Lower lobe of right lung (tissue), 2 donors: ENCODE results near the gene KRIT1. TPM values are rescaled to one million over a fixed set of nuclear protein-coding genes. Genes with fewer than 3 reads are reported as not detected.
"Not testable (repeated sequence)": the region's sequence is repeated elsewhere in the genome, so short reads cannot be mapped to it uniquely, and the experiment has no call there.

Experiments
- ATAC-seq, 2 donors: fragments of 200-7000 bp; cut with Tn5 transposase; one replicate each; pipeline ENCODE4 v1.9.1; 2020 to 2022; ENCODE audit warnings: mild to moderate bottlenecking in 2 of 2, moderate library complexity in 2 of 2
- DNase-seq: peaks from one replicate; pipeline ENCODE4 v3.0.0-alpha.2; 2020
- H3K27ac ChIP-seq: fragments of 200-600 bp; one replicate; pipeline ENCODE4 v1.8.0; 2022
- H3K27me3 ChIP-seq: fragments of 200-600 bp; one replicate; pipeline ENCODE4 v1.8.0; 2022; ENCODE audit warnings: low read depth
- H3K36me3 ChIP-seq: fragments of 200-600 bp; one replicate; pipeline ENCODE4 v1.8.0; 2022; ENCODE audit warnings: mild to moderate bottlenecking
- H3K4me1 ChIP-seq: fragments of 200-600 bp; one replicate; pipeline ENCODE4 v1.8.0; 2022
- H3K4me3 ChIP-seq: fragments of 200-600 bp; one replicate; pipeline ENCODE4 v1.8.0; 2022; ENCODE audit warnings: mild to moderate bottlenecking
- H3K9me3 ChIP-seq: fragments of 200-600 bp; one replicate; pipeline ENCODE4 v1.8.0; 2022
- intact Hi-C: fragments of 100-400 bp; cut with DNase I; formaldehyde crosslinking; loops from one replicate; pipeline ENCODE4 v1.11.0; 2022
- total RNA-seq: library from RNA; stranded (reverse); fragmentation: NEBNext Ultra II Directional; extraction: Animal tissue kit (Norgen Biotek cat#: 25700); gene quantifications from one replicate; pipeline ENCODE4 v1.2.1, GENCODE V29; 2021
- TF ChIP-seq, protein P1 (sequence below): fragments of 200-600 bp; IDR thresholded peaks from one replicate; pipeline ENCODE4 v1.8.0; 2022; ENCODE audit warnings: antibody characterized with exemption, mild to moderate bottlenecking
- donor health status: DM: no; HTN: yes; CAD: no; lungs with severe emphysema.

The KRIT1 gene
- total RNA-seq, 1 donor from 2014 or later: 49.0 TPM

DNA sequence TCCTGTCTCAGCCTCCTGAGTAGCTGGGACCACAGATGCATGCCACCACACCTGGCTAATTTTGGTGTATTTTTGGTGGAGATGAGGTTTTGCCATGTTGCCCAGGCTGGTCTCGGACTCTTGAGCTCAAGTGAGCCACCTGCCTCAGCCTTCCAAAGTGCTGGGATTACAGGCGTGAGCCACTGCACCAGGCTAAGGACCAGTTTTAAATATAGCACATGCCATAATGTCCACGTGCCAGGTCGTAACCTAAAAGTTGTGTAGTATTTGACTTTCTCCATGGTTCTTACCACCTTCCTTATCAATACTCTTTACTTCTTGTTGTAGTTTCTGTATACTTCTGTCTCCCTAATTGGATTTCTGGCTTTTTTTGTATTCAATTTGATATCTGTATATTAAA, 13.3 kb upstream of the KRIT1 start:
- H3K27ac ChIP-seq: no peak overlapping the region
- H3K9me3 ChIP-seq: no peaks in the 10 kb centered on the region
- no peak for DNase-seq
- H3K36me3 ChIP-seq: no peaks in the 10 kb centered on the region
- no peaks in the 10 kb centered on the region for H3K27me3 ChIP-seq
- H3K4me3 ChIP-seq: no peak overlapping the region
- intact Hi-C loops: no loop called here
- TF ChIP-seq, protein P1, sequence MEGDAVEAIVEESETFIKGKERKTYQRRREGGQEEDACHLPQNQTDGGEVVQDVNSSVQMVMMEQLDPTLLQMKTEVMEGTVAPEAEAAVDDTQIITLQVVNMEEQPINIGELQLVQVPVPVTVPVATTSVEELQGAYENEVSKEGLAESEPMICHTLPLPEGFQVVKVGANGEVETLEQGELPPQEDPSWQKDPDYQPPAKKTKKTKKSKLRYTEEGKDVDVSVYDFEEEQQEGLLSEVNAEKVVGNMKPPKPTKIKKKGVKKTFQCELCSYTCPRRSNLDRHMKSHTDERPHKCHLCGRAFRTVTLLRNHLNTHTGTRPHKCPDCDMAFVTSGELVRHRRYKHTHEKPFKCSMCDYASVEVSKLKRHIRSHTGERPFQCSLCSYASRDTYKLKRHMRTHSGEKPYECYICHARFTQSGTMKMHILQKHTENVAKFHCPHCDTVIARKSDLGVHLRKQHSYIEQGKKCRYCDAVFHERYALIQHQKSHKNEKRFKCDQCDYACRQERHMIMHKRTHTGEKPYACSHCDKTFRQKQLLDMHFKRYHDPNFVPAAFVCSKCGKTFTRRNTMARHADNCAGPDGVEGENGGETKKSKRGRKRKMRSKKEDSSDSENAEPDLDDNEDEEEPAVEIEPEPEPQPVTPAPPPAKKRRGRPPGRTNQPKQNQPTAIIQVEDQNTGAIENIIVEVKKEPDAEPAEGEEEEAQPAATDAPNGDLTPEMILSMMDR: no peak
- no peak for ATAC-seq
- no peaks in the 10 kb centered on the region for H3K4me1 ChIP-seq

DNA sequence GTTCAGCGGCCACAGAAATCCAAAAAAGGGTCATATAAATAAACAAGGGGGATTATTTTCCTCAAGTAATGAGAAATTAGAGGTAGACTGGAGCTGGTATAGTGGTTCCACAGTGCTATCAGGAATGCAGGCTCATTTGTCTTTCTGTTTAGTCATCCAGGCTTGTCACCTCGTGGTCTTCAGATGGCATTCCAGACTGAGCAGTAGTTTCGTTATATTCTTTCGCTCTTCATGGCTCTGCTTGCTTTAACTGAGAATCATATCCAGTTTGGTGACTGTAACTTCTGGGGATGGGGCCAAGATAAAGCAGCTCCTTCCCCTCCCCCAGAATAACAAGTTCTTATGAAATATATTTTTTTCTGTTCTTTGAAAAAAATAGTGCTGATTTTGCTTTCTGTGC, 9.6 kb upstream of the KRIT1 start:
- Histone ChIP-seq H3K27ac (no peak overlapping the region), H3K27me3 (no peaks in the 10 kb centered on the region), H3K4me1 (no peaks in the 10 kb centered on the region), H3K9me3 (no peaks in the 10 kb centered on the region), H3K4me3 (no peak overlapping the region), H3K36me3 (no peaks in the 10 kb centered on the region)
- TF ChIP-seq, protein P1: no peak
- ATAC-seq (no peak), DNase-seq (no peak)
- intact Hi-C loops: no loop called here

DNA sequence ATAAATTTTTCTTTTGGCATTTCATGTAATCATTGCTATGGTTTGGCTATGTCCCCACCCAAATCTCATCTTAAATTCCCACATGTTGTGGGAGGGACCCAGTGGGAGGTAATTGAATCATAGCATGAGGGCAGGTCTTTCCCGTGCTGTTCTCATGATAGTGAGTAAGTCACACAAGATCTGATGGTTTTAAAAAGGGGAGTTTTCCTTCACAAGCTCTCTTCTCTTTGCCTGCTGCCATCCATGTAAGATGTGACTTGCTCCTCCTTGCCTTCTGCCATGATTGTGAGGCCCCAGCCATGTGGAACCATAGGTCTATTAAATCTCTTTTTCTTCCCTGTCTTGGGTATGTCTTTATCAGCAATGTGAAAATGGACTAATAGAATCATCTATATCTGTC, 9.1 kb upstream of the KRIT1 start:
- ATAC-seq, H3K36me3 ChIP-seq, H3K4me3 ChIP-seq, H3K9me3 ChIP-seq, H3K27ac ChIP-seq, DNase-seq, H3K4me1 ChIP-seq, intact Hi-C loops, H3K27me3 ChIP-seq: not testable (repeated sequence)

DNA sequence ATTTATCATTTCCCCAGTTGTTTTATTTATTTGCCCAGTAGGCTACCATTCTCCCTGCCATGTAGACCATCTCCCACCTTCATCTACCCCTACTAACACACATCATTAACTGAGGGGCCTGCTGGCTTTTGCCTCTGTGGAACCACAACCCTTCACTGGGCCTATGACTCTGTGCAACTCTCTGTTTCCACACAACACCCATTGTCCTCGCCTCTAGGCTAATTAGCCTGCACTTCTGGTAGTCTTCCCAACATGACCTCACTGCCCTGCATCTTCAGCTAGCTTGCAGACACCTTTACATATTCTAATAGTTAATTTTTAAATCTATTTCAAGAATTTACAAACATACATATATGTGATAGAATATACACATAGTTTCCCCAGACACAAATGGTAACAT, 7.5 kb upstream of the KRIT1 start:
- ATAC-seq: no peak
- intact Hi-C loops: no loop called here

DNA sequence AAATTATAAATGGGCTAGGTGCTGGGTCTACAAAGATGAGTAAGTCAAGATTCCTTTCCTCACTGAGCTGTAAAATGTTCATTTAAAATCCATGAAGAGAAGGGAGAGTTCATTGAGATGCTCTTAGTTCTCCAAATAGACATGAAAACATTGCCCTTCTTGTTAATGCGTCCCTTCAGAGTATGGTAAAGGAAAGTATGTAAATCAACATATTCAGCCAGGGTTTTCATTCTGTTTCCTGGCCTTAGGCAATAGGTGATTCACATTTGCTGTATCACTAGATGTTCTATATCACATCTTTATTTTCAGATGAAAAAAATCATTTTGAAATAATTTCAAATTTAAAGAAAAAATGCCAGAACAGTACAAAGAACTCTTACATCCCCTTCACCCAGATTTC, 5.5 kb upstream of the KRIT1 start:
- no peaks in the 10 kb centered on the region for H3K9me3 ChIP-seq
- H3K27ac ChIP-seq: no peak overlapping the region
- TF ChIP-seq, protein P1: no peak
- peaks cover 20% of the 10 kb centered on the region for H3K4me1 ChIP-seq
- intact Hi-C loops: no loop called here
- H3K27me3 ChIP-seq: no peaks in the 10 kb centered on the region
- no peak for DNase-seq
- H3K36me3 ChIP-seq: no peaks in the 10 kb centered on the region
- no peak overlapping the region for H3K4me3 ChIP-seq
- no peak for ATAC-seq

More for the DNA sequence above, 7.5 kb upstream of the KRIT1 start:
- Histone ChIP-seq H3K27ac (no peak overlapping the region), H3K4me1 (peaks cover 2% of the 10 kb centered on the region), H3K9me3 (no peaks in the 10 kb centered on the region), H3K27me3 (no peaks in the 10 kb centered on the region), H3K4me3 (no peak overlapping the region), H3K36me3 (no peaks in the 10 kb centered on the region)
- TF ChIP-seq, protein P1: no peak
- DNase-seq: no peak

DNA sequence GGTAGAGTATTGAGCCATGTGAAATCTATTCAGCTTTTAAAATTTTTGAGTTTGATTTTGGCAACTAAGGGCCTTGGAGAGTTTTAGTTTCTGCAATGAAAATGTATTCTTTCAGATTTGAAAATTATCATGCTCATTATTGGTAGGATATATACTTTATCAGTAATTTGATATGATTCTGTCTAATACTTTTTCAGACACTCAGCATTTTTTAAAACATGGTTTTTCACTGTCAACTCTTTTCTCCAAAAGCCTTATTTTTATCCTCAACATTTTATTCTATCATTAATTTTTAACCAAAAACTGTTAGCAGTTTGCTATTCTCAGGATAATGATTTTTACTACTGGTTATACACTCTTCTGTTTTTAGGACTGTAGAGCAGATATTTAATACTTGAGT, 4.9 kb upstream of the KRIT1 start:
- no peak overlapping the region for H3K27ac ChIP-seq
- no peaks in the 10 kb centered on the region for H3K27me3 ChIP-seq
- no peaks in the 10 kb centered on the region for H3K9me3 ChIP-seq
- H3K36me3 ChIP-seq: no peaks in the 10 kb centered on the region
- peaks cover 20% of the 10 kb centered on the region for H3K4me1 ChIP-seq
- ATAC-seq (no peak), DNase-seq (no peak)
- intact Hi-C loops: no loop called here
- TF ChIP-seq, protein P1: no peak
- H3K4me3 ChIP-seq: no peak overlapping the region
